ENCODE results near the gene OR51I2.

GRCh38 chr11:5467527-5467926, 18.4 kb downstream of the OR51I2 start:
- TF ChIP-seq CTCF (IDR thresholded peaks at IDR 0.05 in 2 of 3, conservative IDR thresholded peaks at IDR 0.05 in 1 of 3; ENCODE audit: borderline replicate concordance in 1 of 3, insufficient read depth in 1 of 3, low read depth in 2 of 3, low read length in 2 of 3) (no peak), RAD21 (IDR thresholded peaks at IDR 0.05; ENCODE audit: low read depth) (no peak), YY1 (IDR thresholded peaks at IDR 0.05; ENCODE audit: extremely low read depth, insufficient replicate concordance, low read depth, low read length) (no peak)

Measured in HCT116 (cell line).